Measurements from ENCODE around the gene CROT. TPM values are rescaled to one million over a fixed set of nuclear protein-coding genes. Genes with fewer than 3 reads are reported as not detected.

The CROT gene
- 10 to 100 TPM in 3 of 4 donors, 1 to 10 TPM in 1; 3.0 to 29.5 (median 11.9) TPM for total RNA-seq

GRCh38 chr7:87345166-87345927 is at the start of gene CROT:
CROT (plus strand) TSS chr7:87345664; CDS start chr7:87349069, 3,405 bp downstream.
- ATAC-seq (ENCODE audit: low FRiP score) (peak; percentile 100), DNase-seq (ENCODE audit: low spot score) (peak; percentile 87)
- TF ChIP-seq CTCF (IDR thresholded peaks at IDR 0.05): no peak

GRCh38 chr7:87300756-87301155 is 44.7 kb upstream of the CROT start:
- no peak for ATAC-seq (ENCODE audit: low FRiP score)
- no peak for TF ChIP-seq CTCF (IDR thresholded peaks at IDR 0.05)
- no peak for DNase-seq (ENCODE audit: low spot score)

- DNase-seq (ENCODE audit: low spot score): no peak
- no peak for ATAC-seq (ENCODE audit: low FRiP score)
- TF ChIP-seq CTCF (IDR thresholded peaks at IDR 0.05): no peak
Observed at GRCh38 chr7:87310790-87311419, 34.6 kb upstream of the CROT start.

GRCh38 chr7:87312215-87312865 is 33.1 kb upstream of the CROT start:
- TF ChIP-seq CTCF (IDR thresholded peaks at IDR 0.05): peak in 2 of 3 donors; percentile 71 to 74
- ATAC-seq (ENCODE audit: low FRiP score) (peak; percentile 86), DNase-seq (ENCODE audit: low spot score) (no peak)

- ATAC-seq (ENCODE audit: low FRiP score): no peak
- no peak for DNase-seq (ENCODE audit: low spot score)
- no peak for TF ChIP-seq CTCF (IDR thresholded peaks at IDR 0.05)
Observed at GRCh38 chr7:87316097-87316700, 29.3 kb upstream of the CROT start.

GRCh38 chr7:87316846-87317552 is 28.5 kb upstream of the CROT start:
- no peak for TF ChIP-seq CTCF (IDR thresholded peaks at IDR 0.05)
- DNase-seq (ENCODE audit: low spot score) (no peak), ATAC-seq (ENCODE audit: low FRiP score) (peak; percentile 59)
